Inferior parietal cortex (tissue), 1 donor: ENCODE results near the gene STRIT1.
"Not testable (repeated sequence)": the region's sequence is repeated elsewhere in the genome, so short reads cannot be mapped to it uniquely, and the experiment has no call there.

Experiments
- DNase-seq: peaks from one replicate; pipeline ENCODE4 v3.0.0-alpha.2; 2016; ENCODE audit errors: extremely low spot score

Gene STRIT1

GRCh38 chr3:155270485-155271342 is 22.8 kb downstream of the STRIT1 start:
- no peak for DNase-seq

GRCh38 chr3:155270063-155270462 is 23.4 kb downstream of the STRIT1 start:
- no peak for DNase-seq

- not testable (repeated sequence) for DNase-seq
These were observed 30.6 kb downstream of the STRIT1 start for GRCh38 chr3:155262855-155263254.

GRCh38 chr3:155262295-155262694 is 31.2 kb downstream of the STRIT1 start:
- DNase-seq = no peak

GRCh38 chr3:155254445-155254844 is 39.0 kb downstream of the STRIT1 start:
- DNase-seq = no peak

- DNase-seq = no peak
These were observed 40.9 kb downstream of the STRIT1 start for GRCh38 chr3:155252535-155252934.

- no peak for DNase-seq
These were observed 41.5 kb downstream of the STRIT1 start for GRCh38 chr3:155252021-155252420.

- DNase-seq = no peak
These were observed 44.8 kb downstream of the STRIT1 start for GRCh38 chr3:155248531-155249187.

- no peak for DNase-seq
These were observed 48.8 kb downstream of the STRIT1 start for GRCh38 chr3:155244699-155245098.

- no peak for DNase-seq
These were observed 49.3 kb downstream of the STRIT1 start for GRCh38 chr3:155244216-155244615.

- no peak for DNase-seq
These were observed 50.0 kb downstream of the STRIT1 start for GRCh38 chr3:155243512-155243921.

GRCh38 chr3:155242342-155242741 is 51.1 kb downstream of the STRIT1 start:
- no peak for DNase-seq

GRCh38 chr3:155241579-155241978 is 51.9 kb downstream of the STRIT1 start:
- no peak for DNase-seq
